ENCODE results near the gene ACAD10. TPM values are rescaled to one million over a fixed set of nuclear protein-coding genes. Genes with fewer than 3 reads are reported as not detected.

ACAD10 gene
- total RNA-seq, 1 experiment from 2014 or later, result 32.9 TPM

GRCh38 chr12:111758120-111758561 is 72.3 kb downstream of the ACAD10 start:
- ChIA-PET POLR2A (ENCODE audit: low non-redundant PET) (no interaction called here), CTCF (no interaction called here)
- H3K36me3 ChIP-seq (ENCODE audit: insufficient read depth, low read length, poor library complexity, severe bottlenecking), result no peaks in the 10 kb centered on the region
- no TSS peak for BruUV-seq (replicated peaks)
- no peaks in the 10 kb centered on the region for H3K9me3 ChIP-seq (ENCODE audit: low read depth, low read length, poor library complexity, severe bottlenecking)
- H3K4me1 ChIP-seq (ENCODE audit: insufficient read depth, low read length, poor library complexity, severe bottlenecking), result no peaks in the 10 kb centered on the region
- DNase-seq (ENCODE audit: low spot score), result no peak
- intact Hi-C loops (cut with micrococcal nuclease; ENCODE audit: unreplicated experiment), result no loop called here
- no peak overlapping the region for H3K4me3 ChIP-seq (ENCODE audit: low read depth, low read length, poor library complexity, severe bottlenecking)
- H3K27me3 ChIP-seq (replicated peaks; ENCODE audit: insufficient read depth, low read depth, low read length, poor library complexity), result no peaks in the 10 kb centered on the region
- no peak for TF ChIP-seq CTCF (conservative IDR thresholded peaks at IDR 0.05; ENCODE audit: low read depth, low read length)
- no peak for TF ChIP-seq EZH2 (IDR thresholded peaks at IDR 0.05; ENCODE audit: borderline replicate concordance, low read depth, low read length, poor library complexity, severe bottlenecking)
- peak overlapping the region; percentile 2 for H3K27ac ChIP-seq (ENCODE audit: low read depth, low read length, poor library complexity, severe bottlenecking)

GRCh38 chr12:111759271-111759670 is 73.4 kb downstream of the ACAD10 start:
- TF ChIP-seq CTCF (conservative IDR thresholded peaks at IDR 0.05; ENCODE audit: low read depth, low read length) (no peak), EZH2 (IDR thresholded peaks at IDR 0.05; ENCODE audit: borderline replicate concordance, low read depth, low read length, poor library complexity, severe bottlenecking) (no peak)
- no peak for DNase-seq (ENCODE audit: low spot score)
- Histone ChIP-seq H3K27me3 (replicated peaks; ENCODE audit: insufficient read depth, low read depth, low read length, poor library complexity) (no peaks in the 10 kb centered on the region), H3K27ac (ENCODE audit: low read depth, low read length, poor library complexity, severe bottlenecking) (no peak overlapping the region), H3K4me3 (ENCODE audit: low read depth, low read length, poor library complexity, severe bottlenecking) (no peak overlapping the region), H3K36me3 (ENCODE audit: insufficient read depth, low read length, poor library complexity, severe bottlenecking) (no peaks in the 10 kb centered on the region), H3K9me3 (ENCODE audit: low read depth, low read length, poor library complexity, severe bottlenecking) (no peaks in the 10 kb centered on the region), H3K4me1 (ENCODE audit: insufficient read depth, low read length, poor library complexity, severe bottlenecking) (no peaks in the 10 kb centered on the region)
- BruUV-seq (replicated peaks), result no TSS peak
- POLR2A ChIA-PET (ENCODE audit: low non-redundant PET), result no interaction called here
- intact Hi-C loops (cut with micrococcal nuclease; ENCODE audit: unreplicated experiment), result no loop called here
- CTCF ChIA-PET, result no interaction called here

GRCh38 chr12:111759991-111760390 is 74.1 kb downstream of the ACAD10 start:
- H3K9me3 ChIP-seq (ENCODE audit: low read depth, low read length, poor library complexity, severe bottlenecking), result no peaks in the 10 kb centered on the region
- H3K27ac ChIP-seq (ENCODE audit: low read depth, low read length, poor library complexity, severe bottlenecking), result no peak overlapping the region
- H3K4me3 ChIP-seq (ENCODE audit: low read depth, low read length, poor library complexity, severe bottlenecking), result no peak overlapping the region
- ChIA-PET CTCF (no interaction called here), POLR2A (ENCODE audit: low non-redundant PET) (no interaction called here)
- TF ChIP-seq EZH2 (IDR thresholded peaks at IDR 0.05; ENCODE audit: borderline replicate concordance, low read depth, low read length, poor library complexity, severe bottlenecking) (no peak), CTCF (conservative IDR thresholded peaks at IDR 0.05; ENCODE audit: low read depth, low read length) (no peak)
- no TSS peak for BruUV-seq (replicated peaks)
- DNase-seq (ENCODE audit: low spot score), result no peak
- no peaks in the 10 kb centered on the region for H3K4me1 ChIP-seq (ENCODE audit: insufficient read depth, low read length, poor library complexity, severe bottlenecking)
- no peaks in the 10 kb centered on the region for H3K36me3 ChIP-seq (ENCODE audit: insufficient read depth, low read length, poor library complexity, severe bottlenecking)
- H3K27me3 ChIP-seq (replicated peaks; ENCODE audit: insufficient read depth, low read depth, low read length, poor library complexity), result no peaks in the 10 kb centered on the region
- intact Hi-C loops (cut with micrococcal nuclease; ENCODE audit: unreplicated experiment), result no loop called here

All from A673 (cell line).